Prostate gland (tissue), 2 donors: ENCODE results near the gene MR1.

Experiments
- CTCF ChIP-seq, 4 experiments: fragments of 200-600 bp in 2 of 4; fragments of 450-650 bp in 2 of 4; sonication (generic) in 2 of 4; IDR thresholded peaks; 1 replicate in 3 of 4; 2 replicates in 1 of 4; pipeline ENCODE4 v1.5.1; 2016 to 2019; ENCODE audit warnings: antibody characterized with exemption in 4 of 4, mild to moderate bottlenecking in 2 of 4, moderate library complexity in 2 of 4
- POLR2A ChIP-seq: fragments of 450-650 bp; IDR thresholded peaks from one replicate; pipeline ENCODE4 v1.6.1; 2016; ENCODE audit warnings: antibody characterized with exemption, mild to moderate bottlenecking
- POLR2AphosphoS5 ChIP-seq: sonication (generic); formaldehyde crosslinking; IDR thresholded peaks from one replicate; pipeline ENCODE4 v1.6.1; 2017; ENCODE audit warnings: antibody characterized with exemption

- no peak for TF ChIP-seq POLR2A
- no peak for TF ChIP-seq CTCF (IDR thresholded peaks at IDR 0.05)
- TF ChIP-seq POLR2AphosphoS5: no peak
These were observed 43.1 kb downstream of the MR1 start for GRCh38 chr1:181076852-181077251.
